GM21381 (cell line): Measurements from ENCODE around the gene TLCD3B.

Experiments
- ATAC-seq: cut with Tn5 transposase; IDR thresholded peaks from one replicate; pipeline ENCODE4 v1.9.1; 2021; ENCODE audit warnings: mild to moderate bottlenecking, moderate library complexity; ENCODE audit not compliant: unreplicated experiment

Gene TLCD3B

GRCh38 chr16:30030841-30031413 is at the start of gene TLCD3B:
TLCD3B (minus strand) TSS chr16:30031271; CDS start chr16:30030527, 744 bp downstream.
- no peak for ATAC-seq

DNA sequence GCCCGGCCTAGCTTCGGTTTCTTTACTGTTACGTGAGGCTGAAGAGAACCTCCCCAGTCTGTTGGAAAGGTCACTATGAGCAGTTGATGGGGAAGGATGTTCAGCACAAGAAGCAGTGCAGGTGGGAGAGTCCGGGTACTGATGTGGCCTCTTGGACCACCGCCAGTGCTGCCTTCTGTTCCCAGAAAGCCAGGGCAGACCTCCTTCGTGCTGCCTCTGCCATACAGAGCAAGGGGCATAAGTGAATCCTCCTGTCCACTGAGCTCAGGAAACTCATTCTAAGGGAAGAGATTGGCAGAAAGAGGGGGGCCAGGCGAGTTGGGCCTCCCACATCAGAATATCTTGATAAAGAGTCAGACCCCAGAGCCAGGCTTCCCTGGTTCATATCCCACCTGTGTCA is 48.4 kb upstream of the TLCD3B start:
- ATAC-seq: no peak

GRCh38 chr16:30078744-30079143 is 47.7 kb upstream of the TLCD3B start:
- ATAC-seq: no peak

DNA sequence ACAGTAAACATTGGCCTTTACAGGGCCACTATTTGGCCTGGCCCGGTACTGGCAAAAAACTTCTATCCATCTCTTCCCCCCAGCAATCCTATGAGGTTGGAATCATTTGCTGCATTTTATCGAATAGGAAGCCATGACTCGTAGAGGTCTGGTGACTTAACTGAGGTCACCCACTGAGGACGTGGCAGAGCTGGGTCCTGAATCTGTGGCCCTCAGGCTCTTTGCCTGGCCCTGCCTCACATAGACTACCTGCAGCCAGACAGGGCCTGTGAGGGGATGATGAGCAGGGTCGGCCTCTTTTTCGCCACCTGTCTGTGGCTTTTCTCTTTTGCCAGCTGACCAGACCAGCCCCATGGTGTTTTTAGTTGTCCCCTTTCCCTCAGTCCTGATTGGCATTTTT is 46.6 kb upstream of the TLCD3B start:
- no peak for ATAC-seq

GRCh38 chr16:30076276-30076791 is 45.3 kb upstream of the TLCD3B start:
- peak; percentile 30 for ATAC-seq

DNA sequence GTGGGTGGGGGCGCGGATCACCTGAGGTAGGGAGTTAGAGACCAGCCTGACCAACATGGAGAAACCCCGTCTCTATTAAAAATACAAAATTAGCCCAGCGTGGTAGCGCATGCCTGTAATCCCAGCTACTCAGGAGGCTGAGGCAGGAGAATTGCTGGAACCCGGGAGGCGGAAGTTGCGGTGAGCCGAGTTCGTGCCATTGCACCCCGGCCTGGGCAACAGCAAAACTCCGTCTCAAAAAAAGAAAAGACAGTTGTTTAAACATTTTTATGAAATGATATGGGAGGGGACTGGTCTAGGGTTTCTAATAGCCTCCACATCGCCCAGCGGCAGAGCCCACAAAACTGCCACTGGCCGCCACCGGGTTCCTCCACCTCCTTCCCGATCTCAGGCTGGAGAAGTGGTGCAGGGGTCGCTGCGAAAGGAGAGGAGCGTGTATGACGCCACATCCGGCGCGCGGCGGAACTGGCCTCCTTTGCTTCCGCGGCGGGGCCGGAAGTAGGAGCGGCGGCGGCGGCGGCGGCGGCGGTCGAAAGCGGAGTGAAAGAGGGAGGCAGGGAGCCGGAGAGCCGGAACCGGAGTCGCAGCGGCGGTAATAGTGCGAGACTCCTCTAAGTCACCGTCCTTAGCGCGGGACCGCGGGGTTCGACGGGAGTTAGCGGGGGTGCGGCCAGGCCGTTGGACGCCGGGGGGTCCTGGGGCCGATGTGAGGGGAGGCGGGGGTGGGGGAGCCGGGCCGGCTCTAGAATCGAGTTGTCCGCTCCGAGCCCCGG is 44.6 kb upstream of the TLCD3B start, which contains the start of gene PPP4C:
Gene PPP4C (plus strand): TSS at position 492 of the 773 bp plus-strand sequence. CDS start 384 bp downstream, outside the sequence.
- ATAC-seq: peak; percentile 77

DNA sequence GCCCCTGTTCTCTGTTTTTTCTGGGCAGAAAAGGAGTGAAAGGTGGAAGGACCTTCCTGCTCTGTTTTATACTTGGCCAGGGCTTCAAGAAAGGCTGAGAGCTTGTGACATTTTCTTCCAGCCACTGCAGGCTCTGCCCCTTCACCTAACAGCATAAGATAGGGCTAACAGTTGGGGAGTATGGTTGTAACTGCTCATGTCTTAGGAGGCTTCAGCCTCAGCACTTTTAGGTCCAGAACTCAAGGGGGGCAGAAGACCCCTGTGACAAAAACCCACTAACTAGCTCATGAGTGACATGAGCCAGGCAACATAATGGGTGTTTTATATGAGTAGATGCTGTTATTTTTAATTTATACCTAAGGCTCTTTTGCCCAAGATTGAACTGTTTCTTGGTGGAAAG is 39.4 kb upstream of the TLCD3B start:
- no peak for ATAC-seq

- ATAC-seq: no peak
These were observed 38.8 kb upstream of the TLCD3B start for GRCh38 chr16:30069611-30070462.

DNA sequence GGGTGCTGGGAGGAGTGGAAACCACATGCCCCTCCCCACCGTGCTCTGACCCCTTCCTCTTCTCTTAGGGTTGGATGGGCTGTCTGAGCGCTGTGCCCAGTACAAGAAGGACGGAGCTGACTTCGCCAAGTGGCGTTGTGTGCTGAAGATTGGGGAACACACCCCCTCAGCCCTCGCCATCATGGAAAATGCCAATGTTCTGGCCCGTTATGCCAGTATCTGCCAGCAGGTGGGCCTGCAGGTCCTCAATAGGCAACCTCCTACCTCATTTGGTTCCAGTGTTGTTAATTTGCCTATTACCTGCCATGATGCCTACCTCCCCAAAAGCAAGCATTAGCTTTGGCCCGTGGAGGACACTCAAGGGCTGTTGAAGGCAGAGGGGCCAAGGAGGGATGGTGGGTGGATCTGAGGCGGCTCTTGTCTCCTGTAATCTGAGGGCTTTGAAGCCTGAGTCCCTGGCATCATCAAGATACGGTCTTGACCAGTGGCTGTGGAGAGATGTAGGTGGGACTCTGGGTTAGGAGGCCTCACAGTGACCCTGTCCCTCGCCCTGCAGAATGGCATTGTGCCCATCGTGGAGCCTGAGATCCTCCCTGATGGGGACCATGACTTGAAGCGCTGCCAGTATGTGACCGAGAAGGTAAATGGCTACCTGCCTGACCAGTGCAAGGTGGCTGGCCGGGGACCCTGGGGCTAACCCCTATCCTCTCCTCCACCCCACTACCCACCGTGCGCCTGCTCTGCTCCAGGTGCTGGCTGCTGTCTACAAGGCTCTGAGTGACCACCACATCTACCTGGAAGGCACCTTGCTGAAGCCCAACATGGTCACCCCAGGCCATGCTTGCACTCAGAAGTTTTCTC is 37.9 kb upstream of the TLCD3B start:
- ATAC-seq: no peak

GRCh38 chr16:30068333-30068732 is 37.3 kb upstream of the TLCD3B start:
- ATAC-seq: no peak

- ATAC-seq: no peak
These were observed 36.5 kb upstream of the TLCD3B start for GRCh38 chr16:30067584-30067916.

DNA sequence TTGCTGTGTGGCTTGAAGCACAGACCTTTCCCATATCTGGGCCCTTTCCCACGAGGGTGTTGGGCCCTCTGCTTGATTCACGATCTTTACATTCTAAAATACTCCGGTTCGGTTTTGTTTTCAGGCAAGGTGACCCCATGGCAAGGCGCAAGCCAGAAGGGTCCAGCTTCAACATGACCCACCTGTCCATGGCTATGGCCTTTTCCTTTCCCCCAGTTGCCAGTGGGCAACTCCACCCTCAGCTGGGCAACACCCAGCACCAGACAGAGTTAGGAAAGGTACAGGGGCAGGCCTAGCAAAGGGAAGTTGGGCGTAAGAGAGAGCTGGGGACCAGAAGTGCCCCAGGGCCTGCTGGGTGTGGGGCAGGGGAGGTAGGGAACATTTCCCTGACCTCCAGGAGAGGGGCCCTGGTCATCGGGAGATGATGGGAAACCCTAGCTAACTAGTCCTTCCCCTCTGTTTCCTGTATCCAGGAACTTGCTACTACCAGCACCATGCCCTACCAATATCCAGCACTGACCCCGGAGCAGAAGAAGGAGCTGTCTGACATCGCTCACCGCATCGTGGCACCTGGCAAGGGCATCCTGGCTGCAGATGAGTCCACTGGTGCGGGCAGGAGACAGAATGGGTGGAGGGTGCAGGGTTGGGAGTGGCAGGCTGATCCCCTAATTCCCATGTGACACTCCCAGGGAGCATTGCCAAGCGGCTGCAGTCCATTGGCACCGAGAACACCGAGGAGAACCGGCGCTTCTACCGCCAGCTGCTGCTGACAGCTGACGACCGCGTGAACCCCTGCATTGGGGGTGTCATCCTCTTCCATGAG is 35.9 kb upstream of the TLCD3B start:
- no peak for ATAC-seq

DNA sequence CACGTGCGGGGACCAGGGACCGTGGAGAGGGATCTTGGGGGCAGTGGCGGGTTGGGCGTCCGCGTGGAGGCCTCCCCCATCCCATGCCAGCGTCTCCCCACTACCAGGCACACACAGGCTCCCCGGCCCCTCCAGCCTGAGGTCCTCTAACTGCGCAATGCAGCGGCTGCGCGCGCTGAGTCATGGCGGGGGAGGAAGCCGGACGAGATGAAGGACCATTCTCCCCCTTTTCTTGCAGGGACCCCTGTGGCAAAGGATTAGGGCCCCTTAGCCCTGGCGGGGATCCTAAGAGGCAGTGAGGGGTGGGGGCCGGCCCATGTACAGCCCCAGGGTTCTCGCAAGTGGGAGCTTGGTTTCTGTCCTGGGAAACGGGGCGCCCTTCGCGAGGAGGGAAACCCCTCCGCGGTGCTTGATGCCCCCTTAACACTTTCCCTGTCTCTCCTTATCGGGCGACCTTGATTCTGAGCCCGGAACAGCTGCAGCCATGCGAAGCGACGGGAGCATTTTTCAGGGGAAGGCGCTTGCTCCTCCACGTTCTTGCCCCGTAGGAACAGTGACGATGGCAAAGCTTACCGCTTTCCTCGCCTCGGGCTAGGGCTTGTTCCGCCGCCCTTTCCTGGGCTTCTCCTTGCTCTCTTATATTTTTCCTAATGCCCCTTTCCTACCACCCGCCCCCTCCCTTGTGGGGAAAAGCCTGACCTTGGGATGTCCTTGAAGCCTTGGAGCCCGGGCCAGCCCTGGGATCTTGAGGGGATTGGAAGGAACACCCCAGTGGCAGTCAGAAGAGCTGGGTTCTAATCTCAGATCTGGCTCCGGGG is 35.1 kb upstream of the TLCD3B start:
- peak; percentile 3 for ATAC-seq

DNA sequence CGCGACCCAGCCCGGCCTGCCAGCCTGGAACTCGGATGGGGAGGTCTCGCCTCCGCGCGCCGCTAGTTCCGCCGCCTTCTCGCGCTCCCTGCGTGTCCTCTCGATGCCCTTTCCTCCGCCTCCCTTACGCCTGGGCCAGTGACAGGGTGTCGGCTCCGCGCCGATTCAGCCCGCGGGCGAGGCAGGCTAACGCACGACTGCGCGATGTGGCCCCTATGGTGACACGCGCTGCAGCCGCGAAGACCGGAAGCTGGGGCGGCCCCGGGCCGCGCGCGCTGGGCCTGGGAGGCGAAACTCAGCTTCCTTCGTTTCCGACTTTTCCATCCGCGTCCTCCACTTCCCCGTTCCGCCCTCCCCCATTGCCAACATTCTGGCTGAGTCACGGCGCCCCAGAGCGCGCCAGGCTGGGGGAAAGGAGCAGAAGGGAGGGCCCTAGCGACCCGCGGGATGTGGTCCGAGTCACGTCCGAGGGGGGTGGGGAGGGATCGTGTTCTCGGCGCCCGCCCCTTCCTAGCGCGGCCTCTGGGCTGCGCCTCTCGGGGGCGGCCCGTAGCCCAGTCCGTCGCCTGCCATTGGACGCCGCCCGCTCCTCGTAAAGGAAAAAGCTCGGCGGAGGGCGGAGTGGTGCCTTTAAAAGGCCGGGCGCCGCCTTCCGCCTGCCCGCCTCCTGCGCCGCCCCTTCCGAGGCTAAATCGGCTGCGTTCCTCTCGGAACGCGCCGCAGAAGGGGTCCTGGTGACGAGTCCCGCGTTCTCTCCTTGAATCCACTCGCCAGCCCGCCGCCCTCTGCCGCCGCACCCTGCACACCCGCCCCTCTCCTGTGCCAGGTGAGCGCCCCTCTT is 34.3 kb upstream of the TLCD3B start, which contains the start of gene ALDOA:
Gene ALDOA (plus strand): TSS at position 659 of the 841 bp plus-strand sequence. CDS start 1,138 bp downstream, outside the sequence.
- peak; percentile 74 for ATAC-seq

- ATAC-seq: peak; percentile 4
These were observed 33.6 kb upstream of the TLCD3B start for GRCh38 chr16:30064729-30065101.

DNA sequence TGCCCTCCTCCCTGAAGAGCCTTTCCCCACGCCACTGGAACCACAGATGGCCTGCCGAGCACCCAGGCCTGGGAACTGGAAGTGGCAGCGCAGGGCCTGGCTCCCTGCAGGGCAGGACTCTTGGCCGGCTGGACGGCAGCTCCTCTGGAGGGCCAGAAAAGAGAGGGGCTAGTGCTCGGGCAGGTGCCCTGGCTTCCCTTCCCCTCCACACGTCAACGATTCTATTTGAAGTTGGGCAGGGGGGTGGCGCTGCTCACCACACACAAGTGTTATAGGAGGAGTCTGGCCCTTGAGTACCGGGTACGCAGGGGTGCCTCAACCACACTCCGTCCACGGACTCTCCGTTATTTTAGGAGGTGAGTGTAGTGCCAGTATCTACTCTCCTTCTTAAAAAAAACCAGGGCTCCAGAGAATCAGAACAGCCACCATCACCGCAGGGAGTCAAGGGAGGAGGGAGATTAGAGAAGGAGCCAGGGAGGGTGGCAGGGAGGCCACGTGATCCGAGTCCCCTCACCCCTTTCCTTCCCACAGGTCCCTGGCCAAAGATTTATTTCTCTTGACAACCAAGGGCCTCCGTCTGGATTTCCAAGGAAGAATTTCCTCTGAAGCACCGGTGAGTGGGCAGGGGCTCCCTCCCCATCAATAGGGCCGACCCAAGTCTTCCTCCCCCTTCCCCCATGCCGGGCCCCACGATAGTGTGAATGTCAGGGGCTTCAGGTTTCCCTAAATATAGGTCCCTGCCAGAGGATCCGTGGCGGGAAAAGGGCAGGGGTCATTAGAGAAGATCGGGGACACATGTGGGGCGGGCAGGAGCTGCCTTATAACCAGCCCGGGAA is 33.0 kb upstream of the TLCD3B start:
- ATAC-seq: no peak
